Gastrocnemius medialis (tissue), 4 donors: Measurements from ENCODE around the gene IGSF9. TPM values are rescaled to one million over a fixed set of nuclear protein-coding genes. Genes with fewer than 3 reads are reported as not detected.

Source experiments
- ATAC-seq, 2 donors: fragments of 150-250 bp; one replicate each; pipeline ENCODE4 v1.9.1; 2016
- DNase-seq, 2 donors: peaks; one replicate each; pipeline ENCODE4 v3.0.0-alpha.2; 2019
- H3K27ac ChIP-seq, 4 donors: fragments of 200-600 bp; sonication (generic); 1 replicate in 1 of 4; 2 replicates in 3 of 4; pipeline ENCODE4 v1.5.1; 2016 to 2018; ENCODE audit warnings: mild to moderate bottlenecking in 2 of 4, moderate library complexity in 1 of 4
- H3K27me3 ChIP-seq, 3 donors: fragments of 200-600 bp; sonication (generic) in 2 of 3; 1 replicate in 1 of 3; 2 replicates in 2 of 3; pipeline versions ENCODE4 v1.5.1 to v1.6.0; 2016 to 2019; ENCODE audit warnings: mild to moderate bottlenecking in 1 of 3, moderate library complexity in 1 of 3
- H3K36me3 ChIP-seq, 2 donors: fragments of 200-600 bp; sonication (generic) in 1 of 2; one replicate each; pipeline ENCODE4 v1.5.1; 2017 to 2018
- H3K4me1 ChIP-seq, 2 donors: fragments of 200-600 bp; sonication (generic) in 1 of 2; one replicate each; pipeline ENCODE4 v1.5.1; 2016 to 2017; ENCODE audit warnings: mild to moderate bottlenecking in 2 of 2
- H3K4me3 ChIP-seq, 4 donors: fragments of 200-600 bp; sonication (generic) in 3 of 4; 1 replicate in 1 of 4; 2 replicates in 3 of 4; pipeline ENCODE4 v1.5.1; 2016 to 2019; ENCODE audit warnings: mild to moderate bottlenecking in 2 of 4
- H3K9me3 ChIP-seq, 3 donors: fragments of 200-600 bp; sonication (generic) in 2 of 3; 1 replicate in 1 of 3; 2 replicates in 2 of 3; pipeline ENCODE4 v1.5.1; 2016 to 2019
- POLR2A ChIP-seq, 2 donors: fragments of 450-650 bp; IDR thresholded peaks; one replicate each; pipeline ENCODE4 v1.6.1; 2017; ENCODE audit warnings: antibody characterized with exemption in 2 of 2, mild to moderate bottlenecking in 2 of 2, moderate library complexity in 2 of 2
- in situ Hi-C, 4 donors: fragments of 200-750 bp; cut with MboI; loops; one replicate each; pipeline versions ENCODE4 v1.15.0 to v1.8.0; 2017; ENCODE audit warnings: low sequenced_read_pairs in 4 of 4
- intact Hi-C: fragments of 100-400 bp; cut with DNase I; formaldehyde crosslinking; loops from one replicate; pipeline ENCODE4 v1.15.1; 2023; ENCODE audit warnings: low total_unique reads
- total RNA-seq, 4 donors: library from RNA; depleted of rRNA; stranded (reverse); fragments of >200 nt; gene quantifications; one replicate each; pipeline versions ENCODE4 v1.1.0 to v1.2.3, GENCODE V29; 2016
- TF ChIP-seq, protein P1 (sequence below), 5 experiments: fragments of 450-650 bp in 3 of 5; fragments of 200-600 bp in 2 of 5; sonication (generic) in 2 of 5; IDR thresholded peaks in 4 of 5; conservative IDR thresholded peaks in 1 of 5; 1 replicate in 4 of 5; 2 replicates in 1 of 5; pipeline ENCODE4 v1.5.1; 2016 to 2019; ENCODE audit warnings: antibody characterized with exemption in 5 of 5, mild to moderate bottlenecking in 3 of 5, moderate library complexity in 3 of 5

The IGSF9 gene
- total RNA-seq, 4 donors from 2014 or later = 0.10 to 0.11 TPM; not detected in 2

GRCh38 chr1:159931101-159931794 lies 14.2 kb downstream of the IGSF9 start:
- TF ChIP-seq, protein P1, sequence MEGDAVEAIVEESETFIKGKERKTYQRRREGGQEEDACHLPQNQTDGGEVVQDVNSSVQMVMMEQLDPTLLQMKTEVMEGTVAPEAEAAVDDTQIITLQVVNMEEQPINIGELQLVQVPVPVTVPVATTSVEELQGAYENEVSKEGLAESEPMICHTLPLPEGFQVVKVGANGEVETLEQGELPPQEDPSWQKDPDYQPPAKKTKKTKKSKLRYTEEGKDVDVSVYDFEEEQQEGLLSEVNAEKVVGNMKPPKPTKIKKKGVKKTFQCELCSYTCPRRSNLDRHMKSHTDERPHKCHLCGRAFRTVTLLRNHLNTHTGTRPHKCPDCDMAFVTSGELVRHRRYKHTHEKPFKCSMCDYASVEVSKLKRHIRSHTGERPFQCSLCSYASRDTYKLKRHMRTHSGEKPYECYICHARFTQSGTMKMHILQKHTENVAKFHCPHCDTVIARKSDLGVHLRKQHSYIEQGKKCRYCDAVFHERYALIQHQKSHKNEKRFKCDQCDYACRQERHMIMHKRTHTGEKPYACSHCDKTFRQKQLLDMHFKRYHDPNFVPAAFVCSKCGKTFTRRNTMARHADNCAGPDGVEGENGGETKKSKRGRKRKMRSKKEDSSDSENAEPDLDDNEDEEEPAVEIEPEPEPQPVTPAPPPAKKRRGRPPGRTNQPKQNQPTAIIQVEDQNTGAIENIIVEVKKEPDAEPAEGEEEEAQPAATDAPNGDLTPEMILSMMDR (IDR thresholded peaks at IDR 0.05 in 4 of 5, conservative IDR thresholded peaks at IDR 0.05 in 1 of 5) = no peak
- no peak for TF ChIP-seq POLR2A (IDR thresholded peaks at IDR 0.05)
- Histone ChIP-seq H3K27ac (no peak overlapping the region), H3K4me1 (no peaks in the 10 kb centered on the region), H3K4me3 (no peak overlapping the region), H3K9me3 (no peaks in the 10 kb centered on the region), H3K27me3 (peaks cover under 1 to 5% (median 2%) of the 10 kb centered on the region in 3 donors), H3K36me3 (no peaks in the 10 kb centered on the region)
- intact Hi-C loops = no loop called here
- DNase-seq (no peak), ATAC-seq (no peak)
- in situ Hi-C loops = loop anchor here in 1 of 4 donors (10.0 kb wide), 1 partner anchor 74 kb away; no protein-coding TSS in a partner anchor

DNA sequence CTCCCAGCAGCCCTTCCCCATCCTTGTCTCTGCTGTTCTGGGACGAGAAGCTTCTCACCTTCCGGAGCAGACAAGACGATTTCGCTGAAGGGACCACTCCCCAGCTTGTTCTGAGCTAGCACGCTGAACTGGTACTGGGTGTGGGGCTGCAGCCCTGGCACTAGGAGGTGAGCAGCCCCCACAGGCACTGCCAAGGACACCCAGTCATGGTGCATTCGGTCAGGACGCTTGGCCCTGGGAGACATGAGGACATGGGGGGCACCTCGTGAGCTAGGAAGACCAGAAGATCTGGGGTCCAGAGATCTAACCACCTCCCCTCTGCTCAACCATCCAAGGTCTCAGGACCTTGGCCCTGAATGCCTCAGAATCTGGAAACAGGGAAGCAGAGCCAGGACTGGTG lies 14.8 kb downstream of the IGSF9 start:
- TF ChIP-seq POLR2A (IDR thresholded peaks at IDR 0.05) = no peak
- TF ChIP-seq, protein P1 (IDR thresholded peaks at IDR 0.05 in 4 of 5, conservative IDR thresholded peaks at IDR 0.05 in 1 of 5) = no peak
- no peak overlapping the region for H3K4me3 ChIP-seq
- no peaks in the 10 kb centered on the region for H3K9me3 ChIP-seq
- H3K36me3 ChIP-seq = no peaks in the 10 kb centered on the region
- ATAC-seq (no peak), DNase-seq (no peak)
- H3K4me1 ChIP-seq = no peaks in the 10 kb centered on the region
- peaks cover 6 to 10% (median 7%) of the 10 kb centered on the region in 3 donors for H3K27me3 ChIP-seq
- H3K27ac ChIP-seq = no peak overlapping the region
- in situ Hi-C loops = loop anchor here in 1 of 4 donors (10.0 kb wide), 1 partner anchor 74 kb away; no protein-coding TSS in a partner anchor
- intact Hi-C loops = no loop called here

- Histone ChIP-seq H3K4me1 (no peaks in the 10 kb centered on the region), H3K27ac (no peak overlapping the region), H3K27me3 (peaks cover 11 to 14% (median 11%) of the 10 kb centered on the region in 3 donors), H3K36me3 (no peaks in the 10 kb centered on the region), H3K4me3 (no peak overlapping the region), H3K9me3 (no peaks in the 10 kb centered on the region)
- intact Hi-C loops = no loop called here
- TF ChIP-seq, protein P1 (IDR thresholded peaks at IDR 0.05 in 4 of 5, conservative IDR thresholded peaks at IDR 0.05 in 1 of 5) = no peak
- TF ChIP-seq POLR2A (IDR thresholded peaks at IDR 0.05) = no peak
- in situ Hi-C loops = loop anchor here in 1 of 4 donors (10.0 kb wide), 1 partner anchor 75 kb away; no protein-coding TSS in a partner anchor
- ATAC-seq (no peak), DNase-seq (no peak)
Observed at GRCh38 chr1:159930216-159930615, 15.2 kb downstream of the IGSF9 start.

DNA sequence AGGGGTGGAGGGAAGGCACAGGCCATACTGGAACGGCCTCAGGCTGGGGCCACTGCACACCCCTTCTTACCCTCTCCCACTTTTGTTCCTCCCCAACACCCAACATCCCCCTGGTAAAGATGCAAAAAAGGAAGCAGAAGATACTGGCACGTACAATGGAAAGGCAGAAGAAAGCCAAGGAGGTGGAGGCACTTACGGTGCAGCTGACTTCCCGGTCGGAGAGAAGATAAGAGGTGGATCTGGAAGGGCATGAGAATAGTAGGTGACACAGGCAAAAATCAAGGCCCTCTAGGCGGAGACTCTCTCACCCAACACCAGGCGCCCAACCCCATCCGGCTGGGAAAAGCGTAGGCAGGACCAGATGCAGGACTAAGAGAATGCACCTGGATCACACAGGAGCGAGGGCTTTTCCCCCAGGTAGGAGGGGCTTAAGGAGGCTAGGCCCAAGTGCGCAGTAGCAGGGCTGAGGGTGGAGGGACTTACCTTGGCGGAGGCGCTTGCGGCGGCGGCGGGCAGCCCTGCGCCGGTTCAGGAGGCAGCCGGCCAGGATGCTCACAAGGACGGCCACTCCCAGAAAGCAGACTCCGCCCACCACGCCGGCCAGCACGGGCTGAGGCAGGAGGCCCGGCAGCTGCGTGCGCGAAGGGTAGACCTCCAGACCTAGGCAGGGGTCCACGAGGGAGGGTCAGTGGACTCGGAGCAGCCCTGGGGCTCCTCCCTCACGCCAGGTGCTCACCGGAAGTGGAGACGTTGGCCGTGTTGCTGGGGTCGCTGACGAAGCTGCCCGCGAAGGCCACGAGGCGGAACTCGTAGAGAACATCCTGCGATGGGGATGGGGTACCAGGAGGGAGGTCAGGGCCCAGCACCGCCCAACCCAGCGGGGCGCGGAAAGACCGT lies 16.0 kb downstream of the IGSF9 start:
- no peak for DNase-seq

More for the DNA sequence above, 16.0 kb downstream of the IGSF9 start:
- in situ Hi-C loops (loop anchor here in 1 of 4 donors (10.0 kb wide), 1 partner anchor 75 kb away; no protein-coding TSS in a partner anchor), intact Hi-C loops (loop anchor here (10.0 kb wide), 1 partner anchor 75 kb away; no protein-coding TSS in a partner anchor)
- Histone ChIP-seq H3K36me3 (no peaks in the 10 kb centered on the region), H3K4me1 (peaks cover 0 to 3% of the 10 kb centered on the region in 2 donors), H3K27me3 (peaks cover 13 to 22% (median 19%) of the 10 kb centered on the region in 3 donors), H3K27ac (no peak overlapping the region), H3K9me3 (no peaks in the 10 kb centered on the region), H3K4me3 (no peak overlapping the region)
- no peak for TF ChIP-seq POLR2A (IDR thresholded peaks at IDR 0.05)
- TF ChIP-seq, protein P1 (IDR thresholded peaks at IDR 0.05 in 4 of 5, conservative IDR thresholded peaks at IDR 0.05 in 1 of 5) = no peak
- ATAC-seq = no peak
